ENCODE data around the gene PLEKHF1.

The PLEKHF1 gene

GRCh38 chr19:29674374-29675119 is 9.3 kb downstream of the PLEKHF1 start:
- TF ChIP-seq MAX (IDR thresholded peaks at IDR 0.05) (no peak), TCF12 (IDR thresholded peaks at IDR 0.05; ENCODE audit: low read depth) (no peak), FOXM1 (IDR thresholded peaks at IDR 0.05; ENCODE audit: borderline replicate concordance, low read depth) (no peak)

GRCh38 chr19:29675120-29675649 is 9.9 kb downstream of the PLEKHF1 start:
- TF ChIP-seq REST (IDR thresholded peaks at IDR 0.05; ENCODE audit: low read depth) = peak; percentile 34; the same call in 1 of the 2 replicates
- TF ChIP-seq TAF1 (IDR thresholded peaks at IDR 0.05; ENCODE audit: low read depth) = no peak

GRCh38 chr19:29675650-29676186 is 10.5 kb downstream of the PLEKHF1 start:
- no peak for TF ChIP-seq EP300 (IDR thresholded peaks at IDR 0.05; ENCODE audit: borderline replicate concordance)
- TF ChIP-seq YY1 (IDR thresholded peaks at IDR 0.05; ENCODE audit: low read depth) = no peak
- TF ChIP-seq CEBPB (IDR thresholded peaks at IDR 0.05) = no peak
- no peak for TF ChIP-seq MAX (IDR thresholded peaks at IDR 0.05)
- no peak for TF ChIP-seq ZBTB7A (IDR thresholded peaks at IDR 0.05; ENCODE audit: low read depth)
- no peak for TF ChIP-seq EGR1 (IDR thresholded peaks at IDR 0.05)
- no peak for TF ChIP-seq TCF12 (IDR thresholded peaks at IDR 0.05; ENCODE audit: low read depth)
- TF ChIP-seq RAD21 (IDR thresholded peaks at IDR 0.05; ENCODE audit: low read depth) = no peak
- no peak for TF ChIP-seq TAF1 (IDR thresholded peaks at IDR 0.05; ENCODE audit: low read depth)
- TF ChIP-seq TEAD4 (IDR thresholded peaks at IDR 0.05) = no peak
- no peak for TF ChIP-seq NFIC (IDR thresholded peaks at IDR 0.05)
- no peak for TF ChIP-seq FOXM1 (IDR thresholded peaks at IDR 0.05; ENCODE audit: borderline replicate concordance, low read depth)
- no peak for TF ChIP-seq USF1 (IDR thresholded peaks at IDR 0.05)
- no peak for TF ChIP-seq CREB1 (IDR thresholded peaks at IDR 0.05; ENCODE audit: low read depth)

- TF ChIP-seq CEBPB (IDR thresholded peaks at IDR 0.05) (no peak), REST (IDR thresholded peaks at IDR 0.05; ENCODE audit: low read depth) (no peak), EGR1 (IDR thresholded peaks at IDR 0.05) (no peak), ZBTB7A (IDR thresholded peaks at IDR 0.05; ENCODE audit: low read depth) (no peak), EP300 (IDR thresholded peaks at IDR 0.05; ENCODE audit: borderline replicate concordance) (no peak), TCF12 (IDR thresholded peaks at IDR 0.05; ENCODE audit: low read depth) (no peak), TEAD4 (IDR thresholded peaks at IDR 0.05) (no peak), FOXM1 (IDR thresholded peaks at IDR 0.05; ENCODE audit: borderline replicate concordance, low read depth) (no peak), RAD21 (IDR thresholded peaks at IDR 0.05; ENCODE audit: low read depth) (no peak), USF1 (IDR thresholded peaks at IDR 0.05) (no peak), YY1 (IDR thresholded peaks at IDR 0.05; ENCODE audit: low read depth) (no peak), NFIC (IDR thresholded peaks at IDR 0.05) (no peak), CREB1 (IDR thresholded peaks at IDR 0.05; ENCODE audit: low read depth) (no peak), TAF1 (IDR thresholded peaks at IDR 0.05; ENCODE audit: low read depth) (no peak), MAX (IDR thresholded peaks at IDR 0.05) (no peak)
Measured at GRCh38 chr19:29676586-29676985, 11.3 kb downstream of the PLEKHF1 start.

GRCh38 chr19:29677001-29677817 is 11.9 kb downstream of the PLEKHF1 start:
- TF ChIP-seq TCF12 (IDR thresholded peaks at IDR 0.05; ENCODE audit: low read depth) (no peak), NFIC (IDR thresholded peaks at IDR 0.05) (no peak), ZBTB7A (IDR thresholded peaks at IDR 0.05; ENCODE audit: low read depth) (no peak), USF1 (IDR thresholded peaks at IDR 0.05) (no peak), MAX (IDR thresholded peaks at IDR 0.05) (no peak), TEAD4 (IDR thresholded peaks at IDR 0.05) (no peak), EGR1 (IDR thresholded peaks at IDR 0.05) (no peak), RAD21 (IDR thresholded peaks at IDR 0.05; ENCODE audit: low read depth) (no peak), CEBPB (IDR thresholded peaks at IDR 0.05) (no peak), TAF1 (IDR thresholded peaks at IDR 0.05; ENCODE audit: low read depth) (no peak), YY1 (IDR thresholded peaks at IDR 0.05; ENCODE audit: low read depth) (no peak), EP300 (IDR thresholded peaks at IDR 0.05; ENCODE audit: borderline replicate concordance) (no peak)
